GM18907 (cell line): ENCODE measurements around the gene AMELY.
"Not testable (repeated sequence)": the region's sequence is repeated elsewhere in the genome, so short reads cannot be mapped to it uniquely, and the experiment has no call there.

Experiments
- ATAC-seq: cut with Tn5 transposase; IDR thresholded peaks from one replicate; pipeline ENCODE4 v1.9.1; 2021; ENCODE audit warnings: mild to moderate bottlenecking, moderate library complexity; ENCODE audit not compliant: unreplicated experiment

AMELY gene, protein sequence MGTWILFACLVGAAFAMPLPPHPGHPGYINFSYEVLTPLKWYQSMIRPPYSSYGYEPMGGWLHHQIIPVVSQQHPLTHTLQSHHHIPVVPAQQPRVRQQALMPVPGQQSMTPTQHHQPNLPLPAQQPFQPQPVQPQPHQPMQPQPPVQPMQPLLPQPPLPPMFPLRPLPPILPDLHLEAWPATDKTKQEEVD

DNA sequence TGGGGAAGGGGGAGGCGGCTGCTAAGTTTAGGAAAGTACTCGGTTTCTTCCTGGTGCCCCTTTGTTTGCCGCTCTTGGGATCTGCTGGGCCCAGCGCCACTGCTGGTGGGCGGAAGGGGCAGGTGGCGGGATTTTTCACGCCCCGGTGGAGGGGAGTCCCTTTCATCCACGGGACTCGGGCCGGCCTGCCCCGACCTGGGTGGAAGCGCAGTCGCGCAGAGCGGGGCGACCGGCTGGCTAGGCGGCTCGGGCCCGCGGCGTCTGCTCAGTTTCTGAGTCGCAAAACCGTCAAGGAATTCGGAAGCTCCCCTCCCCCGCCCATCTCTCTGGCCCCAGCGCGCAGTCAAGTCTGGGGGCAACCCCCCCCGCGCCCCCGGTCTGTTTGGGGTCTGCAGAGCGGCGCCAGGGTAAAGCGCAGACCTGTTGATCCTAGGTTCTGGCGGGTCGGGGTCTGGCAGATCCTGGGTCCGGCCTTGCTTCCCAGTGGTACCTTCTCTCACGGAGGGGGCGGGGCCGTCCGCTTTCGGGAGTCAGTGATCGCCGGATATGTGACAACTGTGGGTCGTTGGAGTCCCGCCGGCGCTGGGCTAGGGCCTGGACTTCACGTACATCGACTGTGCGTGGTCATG lies at the start of gene AMELY:
TSS of gene AMELY (minus strand) at position 500 of the 629 bp plus-strand sequence. CDS start 39,144 bp downstream, outside the sequence.
- ATAC-seq = no peak

DNA sequence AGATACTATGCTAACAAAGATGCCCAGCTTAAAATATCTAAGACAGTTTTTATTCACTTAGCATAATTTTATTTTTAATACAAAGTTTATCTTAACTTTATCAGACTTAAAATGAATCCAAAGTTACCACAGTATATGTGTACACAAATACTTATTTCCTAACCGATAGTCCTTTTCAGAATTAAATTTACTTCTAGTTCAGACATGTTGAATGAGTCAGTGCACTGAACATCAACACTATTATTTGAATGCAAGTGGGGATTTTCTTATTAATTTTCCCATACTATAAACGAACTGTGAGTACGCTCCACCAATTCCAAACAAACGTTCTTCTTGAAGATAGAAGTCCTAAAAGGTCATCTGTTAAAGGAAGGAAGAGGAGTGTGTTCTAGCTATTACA lies 38.4 kb upstream of the AMELY start:
- no peak for ATAC-seq

DNA sequence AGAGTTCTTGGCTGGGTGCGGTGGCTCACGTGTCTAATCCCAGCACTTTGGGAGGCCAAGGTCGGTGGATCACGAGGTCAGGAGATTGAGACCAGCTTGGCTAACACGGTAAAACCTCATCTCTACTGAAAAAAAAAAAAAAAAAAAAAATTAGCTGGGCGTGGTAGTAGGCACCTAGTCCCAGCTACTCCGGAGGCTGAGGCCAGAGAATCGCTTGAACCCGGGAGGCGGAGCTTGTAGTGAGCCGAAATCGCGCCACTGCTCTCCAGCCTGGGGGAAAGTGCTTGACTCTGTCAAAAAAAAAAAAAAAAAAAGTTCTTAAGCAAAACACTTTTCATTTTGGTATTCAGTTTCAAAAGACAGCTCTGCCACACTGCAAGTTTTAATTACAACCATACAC lies 36.8 kb upstream of the AMELY start:
- ATAC-seq = no peak

DNA sequence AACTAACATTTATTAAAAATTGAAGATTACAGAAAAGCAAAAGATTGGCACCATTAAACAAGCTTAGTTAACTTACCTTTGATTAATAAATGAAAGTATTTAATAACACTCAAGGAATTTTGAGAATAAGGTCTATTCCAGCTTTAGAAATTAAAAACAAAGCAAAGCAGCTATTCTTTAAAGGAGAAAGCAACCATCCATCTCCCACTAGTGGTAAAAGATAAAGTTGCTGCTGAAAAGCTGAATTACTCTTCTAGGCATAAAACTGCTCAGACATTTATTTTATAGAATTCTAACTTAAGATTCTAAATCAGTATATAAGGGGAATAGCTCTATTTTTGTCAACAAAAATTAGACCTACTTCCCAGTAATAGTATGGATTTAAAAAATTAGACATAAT lies 36.1 kb upstream of the AMELY start:
- ATAC-seq = no peak

DNA sequence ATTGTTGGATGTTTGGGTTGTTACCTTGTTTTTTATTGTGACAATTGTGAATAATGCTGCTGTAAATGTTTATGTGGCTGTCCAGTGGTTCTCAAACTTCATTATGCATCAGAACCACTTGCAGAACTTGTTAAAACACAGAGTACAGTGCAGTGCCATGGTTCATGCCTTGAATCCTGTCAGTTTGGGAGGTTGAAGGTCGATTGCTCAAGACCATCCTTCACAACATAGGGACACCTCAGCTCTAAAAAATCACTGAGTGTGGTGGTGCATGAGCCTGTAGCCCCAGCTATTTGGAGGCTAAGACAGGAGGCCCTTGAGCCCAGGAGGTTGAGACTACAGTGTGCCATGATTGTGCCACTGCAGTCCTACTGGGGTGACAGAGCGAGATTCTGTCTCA lies 23.9 kb upstream of the AMELY start:
- ATAC-seq = no peak

DNA sequence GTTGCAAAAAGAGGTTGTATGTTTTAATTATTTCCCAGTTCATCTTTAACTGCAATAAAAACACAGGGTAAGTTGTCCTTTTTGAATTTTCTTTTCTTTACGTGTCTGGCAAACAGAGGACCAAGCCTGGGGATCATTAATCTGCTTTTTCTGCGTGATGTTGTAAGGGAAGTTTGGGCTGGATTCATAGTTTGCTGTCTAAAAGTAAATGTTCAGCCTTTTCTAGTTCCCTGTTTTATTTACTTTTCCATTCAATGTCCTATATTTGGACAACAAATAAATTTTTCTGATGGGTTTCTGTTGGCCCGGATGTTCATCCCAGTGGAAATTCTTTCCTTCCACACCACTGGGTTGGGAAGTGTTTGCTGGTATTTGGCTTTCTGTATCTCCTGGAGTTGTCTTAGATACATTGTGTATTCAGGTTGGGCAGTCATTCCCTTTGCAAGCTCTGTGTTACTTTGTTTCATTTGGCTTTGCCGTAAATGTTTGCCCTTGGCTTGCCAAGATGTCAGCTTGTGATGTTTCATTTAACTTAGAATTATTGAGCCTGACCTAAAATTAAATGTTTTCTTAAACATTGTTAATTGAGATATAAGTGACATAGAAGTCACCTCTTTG lies 20.3 kb upstream of the AMELY start:
- no peak for ATAC-seq

DNA sequence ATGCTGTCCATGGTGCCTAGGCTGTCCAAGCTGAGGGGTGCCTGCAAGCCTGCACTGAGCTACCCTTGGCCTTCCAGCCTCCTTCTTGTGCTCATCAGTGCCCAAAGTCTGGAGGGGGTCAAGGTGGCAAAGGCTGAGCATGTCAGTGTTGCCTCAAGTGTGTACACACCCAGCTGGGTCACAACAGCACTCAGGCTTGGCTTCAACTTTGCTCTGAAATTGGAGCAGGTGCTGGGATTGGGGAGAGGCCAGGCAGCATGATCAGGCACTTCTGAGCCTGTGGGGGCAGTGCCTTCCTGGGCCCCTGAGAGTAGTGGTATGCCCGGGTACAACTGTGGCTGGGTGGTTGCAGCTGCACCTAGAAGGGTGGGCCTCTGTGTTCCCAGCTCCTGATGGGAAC lies 17.7 kb upstream of the AMELY start:
- ATAC-seq = no peak

DNA sequence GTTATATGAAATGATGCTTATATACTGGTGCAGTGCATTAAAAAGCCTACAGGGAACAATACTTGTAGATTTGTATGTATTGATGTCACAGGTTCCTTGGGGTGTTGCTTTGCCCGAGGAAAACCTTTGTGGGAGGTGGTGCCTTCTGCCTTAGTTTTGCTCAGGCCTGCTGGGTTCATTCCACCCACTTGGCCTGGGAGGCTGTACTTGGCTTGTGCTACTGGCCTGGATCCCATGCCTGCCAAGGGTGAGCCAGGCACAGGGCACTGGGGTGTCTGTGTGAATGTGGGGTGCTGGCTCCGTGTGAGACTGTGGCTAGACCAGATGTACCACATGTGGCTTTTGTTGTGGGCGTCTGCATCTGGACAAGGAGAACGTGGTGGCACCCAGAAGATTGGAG lies 16.7 kb upstream of the AMELY start:
- no peak for ATAC-seq

DNA sequence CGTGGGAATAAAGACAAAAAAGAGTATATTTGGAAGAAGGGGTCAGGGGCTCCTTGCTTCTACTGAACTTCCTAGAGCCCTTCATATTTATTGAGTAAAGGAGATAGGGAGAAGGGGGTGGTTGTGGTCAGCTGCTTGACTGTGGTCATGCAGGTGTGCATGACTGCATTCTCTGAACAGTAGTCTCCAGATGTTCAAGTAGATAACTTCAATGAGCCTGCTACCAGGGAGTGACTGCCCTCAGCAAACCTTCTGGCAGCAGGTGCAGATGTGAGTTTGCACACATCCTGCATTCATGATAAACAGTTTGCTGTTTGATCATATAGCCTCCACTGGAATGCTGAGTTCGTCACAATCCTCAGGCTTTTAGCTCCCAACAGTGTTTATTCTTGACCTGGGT lies 9.5 kb upstream of the AMELY start:
- no peak for ATAC-seq

DNA sequence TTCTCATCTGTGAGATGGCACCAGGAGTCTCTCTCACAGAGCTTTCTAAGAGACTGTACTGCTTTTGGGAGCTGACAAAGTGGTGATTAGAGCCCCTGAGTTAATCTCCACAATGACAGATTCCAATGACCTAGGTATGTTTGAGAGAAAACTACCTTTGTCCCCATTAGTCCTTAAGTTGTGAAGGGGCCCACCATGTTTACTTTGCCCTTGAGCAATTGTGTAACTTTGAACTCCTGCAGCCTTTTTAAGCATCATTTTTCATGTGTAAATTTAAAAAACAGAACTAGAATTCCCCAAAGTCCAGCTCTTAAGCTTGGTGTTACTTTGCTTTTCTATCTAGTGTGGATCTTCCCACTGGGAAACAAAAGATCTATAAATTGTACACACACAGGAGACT lies 1.8 kb upstream of the AMELY start:
- ATAC-seq = no peak

DNA sequence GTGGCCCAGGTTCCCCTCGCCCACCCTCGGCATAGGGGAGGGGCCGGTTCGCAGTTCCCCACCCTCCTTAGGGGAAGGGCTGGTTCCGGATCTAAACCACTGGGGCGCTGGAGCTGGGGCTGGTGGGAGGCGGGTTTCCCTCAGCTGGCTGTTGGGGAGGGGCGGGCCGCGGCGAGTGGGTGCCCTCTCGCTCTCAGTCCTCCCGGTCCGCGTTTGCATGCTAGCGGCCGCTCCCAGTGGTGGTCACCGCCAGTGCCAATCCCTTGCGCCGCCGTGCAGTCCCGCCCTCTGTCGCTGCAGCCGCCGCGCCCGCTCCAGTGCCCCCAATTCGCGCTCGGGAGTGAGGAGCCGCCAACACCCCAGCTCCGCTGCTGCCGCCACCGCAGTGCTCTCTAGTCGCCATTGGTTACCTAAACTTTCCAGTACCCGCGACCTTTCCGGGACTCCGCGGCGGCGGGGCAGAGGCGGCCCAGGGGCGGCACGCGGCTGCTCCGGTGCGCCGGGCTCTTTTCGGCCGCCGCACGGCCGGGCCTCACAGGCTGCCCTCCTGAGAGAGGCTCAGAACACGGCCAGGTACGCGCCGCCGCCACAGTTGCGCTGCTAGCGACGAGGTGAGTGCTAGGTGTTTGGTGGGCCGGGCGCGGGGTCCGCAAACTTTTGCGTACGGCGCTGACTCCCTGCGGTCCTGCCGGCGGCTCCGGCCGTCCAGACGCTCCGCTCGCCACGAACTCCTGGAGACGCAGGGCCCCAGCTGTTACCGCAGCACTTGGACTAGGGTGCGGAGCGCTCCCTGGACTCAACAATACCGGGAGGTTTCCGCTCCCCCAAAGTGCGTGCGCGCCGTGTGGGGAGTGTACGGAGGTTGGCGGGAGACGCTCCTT lies 940 bp downstream of the AMELY start, which contains the start of gene TBL1Y:
TSS of gene TBL1Y (plus strand) at position 326 of the 881 bp plus-strand sequence. CDS start 114,388 bp downstream, outside the sequence.
- no peak for ATAC-seq

DNA sequence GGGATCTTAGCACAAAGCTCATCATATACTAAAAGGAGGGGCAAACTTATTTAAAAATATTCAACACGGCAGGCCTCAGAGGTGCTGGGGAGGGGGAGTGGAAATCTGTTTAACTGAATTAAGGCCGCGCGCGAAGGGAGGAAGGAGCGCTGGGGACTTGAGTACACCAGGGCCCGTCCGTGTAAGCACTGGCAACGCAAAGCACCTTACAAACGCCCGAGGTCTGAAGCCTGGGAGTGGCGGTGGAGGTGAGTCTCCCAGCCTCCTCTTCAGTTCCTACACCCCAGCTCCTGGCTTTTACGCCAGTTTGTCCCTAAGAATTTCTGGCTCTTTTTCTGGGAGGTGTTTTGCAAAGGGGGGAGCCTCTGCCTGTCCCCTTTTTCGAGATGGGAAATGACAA lies 1.7 kb downstream of the AMELY start:
- ATAC-seq = no peak

DNA sequence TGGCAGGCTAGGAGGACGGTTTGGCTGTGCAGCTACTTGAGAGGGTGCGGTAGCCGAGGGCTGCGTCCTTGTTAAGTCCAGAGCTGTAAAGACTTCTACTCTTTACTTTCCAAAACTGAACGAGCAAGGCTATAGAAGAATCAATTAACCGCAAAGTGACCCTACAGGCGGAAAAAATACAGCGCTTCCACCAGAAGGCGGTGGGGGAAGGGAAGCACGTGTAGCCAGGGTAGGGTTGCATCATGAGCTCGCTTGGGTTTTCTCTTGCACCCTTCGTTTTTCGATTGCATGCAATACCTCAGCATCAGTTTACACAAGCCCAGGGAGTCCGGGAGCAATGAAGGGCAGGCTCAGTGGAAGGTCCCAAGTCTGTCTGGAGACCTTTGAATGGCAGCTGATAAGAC lies 2.4 kb downstream of the AMELY start:
- no peak for ATAC-seq

DNA sequence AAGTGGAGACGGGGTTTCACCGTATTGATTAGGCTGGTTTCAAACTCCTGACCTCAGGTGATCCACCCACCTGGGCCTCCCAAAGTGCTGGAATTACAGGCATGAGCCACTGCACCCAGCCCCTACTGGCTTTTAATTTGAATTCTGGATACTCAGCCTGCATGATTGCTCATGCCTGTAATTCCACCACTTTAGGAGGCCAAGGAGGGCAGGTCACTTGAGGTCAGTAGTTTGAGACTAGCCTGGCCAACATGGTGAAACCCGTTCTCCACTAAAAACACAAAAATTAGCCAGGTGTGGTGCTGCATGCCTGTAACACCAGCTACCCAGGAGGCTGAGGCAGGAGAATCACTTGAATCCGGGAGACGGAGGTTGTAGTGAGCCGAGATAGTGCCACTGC lies 3.5 kb downstream of the AMELY start:
- ATAC-seq = not testable (repeated sequence)

DNA sequence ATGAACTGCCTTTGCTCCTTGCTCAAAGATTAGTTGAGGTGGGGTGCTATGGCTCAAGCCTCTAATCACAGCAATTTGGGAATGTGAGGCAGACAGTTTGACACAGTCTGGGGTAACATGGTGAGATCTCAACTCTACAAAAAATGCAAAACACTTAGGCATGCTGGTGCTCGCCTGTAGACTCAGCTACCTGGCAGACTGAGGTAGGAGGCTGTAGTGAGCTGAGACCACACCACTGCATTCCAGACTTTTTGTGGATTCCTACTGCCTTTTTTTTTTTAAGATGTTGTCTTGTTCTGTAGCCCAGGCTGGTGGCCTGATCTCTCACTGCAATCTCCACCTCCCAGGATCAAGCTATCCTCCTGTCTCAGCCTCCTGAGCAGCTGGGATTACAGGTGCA lies 4.0 kb downstream of the AMELY start:
- no peak for ATAC-seq

DNA sequence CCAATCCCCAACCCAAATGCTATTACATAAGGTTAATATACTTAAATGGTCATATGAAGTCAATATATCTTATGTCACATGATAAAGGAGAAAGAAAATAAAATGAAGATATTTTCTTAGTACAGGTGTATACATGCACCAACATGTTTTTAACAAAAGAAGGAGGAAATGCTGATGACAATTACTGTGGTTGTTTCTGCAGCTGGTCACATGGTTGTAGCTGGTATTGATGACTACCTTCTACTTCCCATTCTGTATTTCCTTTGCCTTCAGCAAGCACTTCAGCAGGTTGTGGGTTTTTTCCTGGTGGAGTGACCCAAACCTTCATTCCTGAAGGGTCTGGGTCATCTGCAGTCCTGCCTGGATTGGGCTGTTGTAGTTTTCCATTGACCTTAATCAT lies 9.4 kb downstream of the AMELY start:
- not testable (repeated sequence) for ATAC-seq

DNA sequence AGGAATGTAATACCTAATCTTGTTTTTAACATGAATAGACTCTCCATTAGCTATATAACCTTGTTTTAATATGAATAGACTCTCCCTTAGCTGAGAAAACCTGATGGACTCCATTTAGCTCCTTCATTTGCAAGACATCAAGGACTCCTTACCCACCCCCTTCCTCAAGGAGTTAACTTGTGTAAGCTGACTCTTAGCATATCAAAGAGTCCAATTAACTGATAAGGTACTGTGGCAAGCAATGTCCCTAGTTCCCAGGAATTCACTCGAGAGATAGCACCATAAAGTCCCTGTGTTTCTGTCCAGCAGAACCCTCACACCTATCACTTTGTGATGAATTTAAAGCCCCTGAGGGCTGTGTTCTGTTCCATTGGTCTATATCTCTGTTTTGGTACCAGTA lies 16.3 kb downstream of the AMELY start:
- ATAC-seq = no peak

DNA sequence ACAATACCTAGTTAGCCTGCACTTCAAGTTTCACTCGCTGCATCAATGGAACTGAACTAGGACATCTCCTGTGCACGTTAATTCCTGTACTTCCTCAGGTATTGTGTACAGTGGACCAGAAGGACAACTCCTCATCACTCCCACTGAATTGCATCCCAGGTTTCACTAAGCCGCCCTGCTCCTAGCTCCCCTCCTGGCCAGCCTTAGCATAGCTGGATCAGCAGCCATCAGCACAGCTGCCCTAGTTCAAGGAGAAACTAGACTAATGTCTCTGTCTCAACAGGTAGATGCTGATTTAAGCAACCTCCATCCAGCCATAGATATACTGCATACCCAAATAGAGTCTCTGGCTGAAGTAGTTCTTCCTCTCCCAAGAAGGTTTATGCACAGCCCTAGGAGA lies 17.1 kb downstream of the AMELY start:
- ATAC-seq = no peak

DNA sequence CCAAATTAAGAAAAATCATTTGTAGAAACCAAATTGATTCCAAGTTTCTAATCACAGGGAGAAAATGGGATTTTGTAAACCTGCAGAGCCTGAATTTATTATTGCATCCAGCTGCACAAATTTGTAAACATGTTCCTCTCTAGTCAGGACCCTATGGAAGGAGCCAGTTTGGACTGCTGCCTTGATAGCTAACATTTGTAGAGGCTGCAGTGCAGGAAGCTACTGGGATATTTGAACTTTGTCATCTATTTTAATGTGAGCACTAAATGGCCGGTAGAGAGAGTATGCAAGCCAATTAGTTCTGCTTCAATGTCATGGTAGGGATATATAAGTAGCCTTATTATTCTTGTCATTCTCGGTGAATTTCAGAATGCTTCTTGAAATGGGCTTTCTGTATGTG lies 62.2 kb downstream of the AMELY start:
- ATAC-seq = no peak

DNA sequence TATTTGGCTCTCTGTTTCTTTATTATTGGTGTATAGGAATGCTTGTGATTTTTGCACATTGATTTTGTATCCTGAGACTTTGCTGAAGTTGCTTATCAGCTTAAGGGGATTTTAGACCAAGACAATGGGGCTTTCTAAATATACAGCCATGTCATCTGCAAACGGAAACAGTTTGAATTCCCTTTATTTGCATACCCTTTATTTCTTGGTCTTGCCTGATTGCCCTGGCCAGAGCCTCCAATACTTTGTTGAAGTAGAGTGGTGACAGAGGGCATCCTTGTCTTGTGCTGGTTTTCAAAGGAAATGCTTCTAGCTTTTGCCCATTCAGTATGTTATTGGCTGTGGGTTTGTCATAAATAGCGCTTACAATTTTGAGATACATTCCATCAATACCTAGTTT lies 68.9 kb downstream of the AMELY start:
- ATAC-seq = not testable (repeated sequence)
